Neural cell (in vitro differentiated cells): ENCODE measurements around the gene SYPL2.

Experiments
- CTCF ChIP-seq: fragments of 450-650 bp; IDR thresholded peaks from 2 replicates; pipeline ENCODE4 v1.5.1; 2014; ENCODE audit warnings: antibody characterized with exemption, mild to moderate bottlenecking, moderate library complexity; ENCODE audit not compliant: poor library complexity, severe bottlenecking
- EZH2 ChIP-seq: fragments of 200-600, 300-800 bp; shearing (Covaris generic), sonication (generic); IDR thresholded peaks from 2 replicates; pipeline ENCODE4 v1.6.1; 2014; ENCODE audit warnings: antibody characterized with exemption, low read length, borderline replicate concordance, mild to moderate bottlenecking; ENCODE audit not compliant: insufficient read depth, poor library complexity, severe bottlenecking

GRCh38 chr1:109499661-109500536 lies 33.6 kb downstream of the SYPL2 start:
- TF ChIP-seq EZH2 (no peak), CTCF (no peak)
